GM23338 (cell line): ENCODE results near the gene VTCN1. TPM values are rescaled to one million over a fixed set of nuclear protein-coding genes. Genes with fewer than 3 reads are reported as not detected.

Experiments
- ATAC-seq: fragments of 200-7000 bp; cut with Tn5 transposase; 3 replicates; pipeline ENCODE4 v1.9.1; 2020
- DNase-seq: peaks from one replicate; pipeline ENCODE4 v3.0.0-alpha.2; 2015; ENCODE audit warnings: low spot score
- H2AFZ ChIP-seq: fragments of 200-600 bp; sonication (generic); 2 replicates; pipeline ENCODE4 v1.8.0; 2016; ENCODE audit warnings: antibody characterized with exemption, mild to moderate bottlenecking, moderate library complexity
- H3F3A ChIP-seq: fragments of 200-600 bp; sonication (generic); replicated peaks from 2 replicates; pipeline ENCODE4 v1.8.0; 2017; ENCODE audit warnings: antibody characterized with exemption, mixed run types, low read depth
- H3K27ac ChIP-seq: fragments of 200-600 bp; sonication (generic); 2 replicates; pipeline ENCODE4 v1.6.1; 2016; ENCODE audit warnings: low read depth
- H3K27me3 ChIP-seq: fragments of 200-600 bp; sonication (generic); 2 replicates; pipeline ENCODE4 v1.8.0; 2016; ENCODE audit warnings: mild to moderate bottlenecking, mixed run types, moderate library complexity; ENCODE audit not compliant: insufficient read depth
- H3K36me3 ChIP-seq: fragments of 200-600 bp; sonication (generic); 2 replicates; pipeline ENCODE4 v1.8.0; 2016; ENCODE audit warnings: mild to moderate bottlenecking; ENCODE audit not compliant: insufficient read depth
- H3K4me1 ChIP-seq: fragments of 200-600 bp; sonication (generic); 2 replicates; pipeline ENCODE4 v1.8.0; 2016; ENCODE audit warnings: mild to moderate bottlenecking, moderate library complexity; ENCODE audit not compliant: insufficient read depth
- H3K4me2 ChIP-seq: fragments of 200-600 bp; sonication (generic); 2 replicates; pipeline ENCODE4 v1.7.1; 2017; ENCODE audit warnings: mixed run types
- H3K4me3 ChIP-seq: fragments of 200-600 bp; sonication (generic); 2 replicates; pipeline ENCODE4 v1.6.1; 2016; ENCODE audit warnings: mixed run types
- H3K79me2 ChIP-seq: fragments of 200-600 bp; sonication (generic); replicated peaks from 2 replicates; pipeline ENCODE4 v1.8.0; 2017; ENCODE audit warnings: mild to moderate bottlenecking; ENCODE audit not compliant: insufficient read depth
- H3K9me2 ChIP-seq: fragments of 200-600 bp; sonication (generic); 2 replicates; pipeline ENCODE4 v1.8.0; 2017; ENCODE audit not compliant: insufficient read depth
- H4K20me1 ChIP-seq: fragments of 200-600 bp; sonication (generic); replicated peaks from 2 replicates; pipeline ENCODE4 v1.8.0; 2017; ENCODE audit warnings: mild to moderate bottlenecking; ENCODE audit not compliant: insufficient read depth
- H3K27ac Mint-ChIP-seq: 2 replicates; pipeline ENCODE4 v1.8.0; 2020; ENCODE audit warnings: inconsistent platforms, mild to moderate bottlenecking, moderate library complexity, mixed read lengths
- H3K27me3 Mint-ChIP-seq: 3 replicates; pipeline ENCODE4 v1.8.0; 2022; ENCODE audit warnings: low read depth, mild to moderate bottlenecking, moderate library complexity, mixed read lengths, inconsistent platforms; ENCODE audit not compliant: insufficient read depth, poor library complexity
- H3K36me3 Mint-ChIP-seq: 3 replicates; pipeline ENCODE4 v1.8.0; 2021; ENCODE audit warnings: low read depth, mild to moderate bottlenecking, inconsistent platforms, moderate library complexity, mixed read lengths
- H3K4me1 Mint-ChIP-seq: 3 replicates; pipeline ENCODE4 v1.8.0; 2020; ENCODE audit warnings: mild to moderate bottlenecking, inconsistent platforms, mixed read lengths
- H3K4me3 Mint-ChIP-seq: 3 replicates; pipeline ENCODE4 v1.8.0; 2021; ENCODE audit warnings: moderate library complexity, mild to moderate bottlenecking, inconsistent platforms, mixed read lengths
- H3K9me3 Mint-ChIP-seq: 3 replicates; pipeline ENCODE4 v1.8.0; 2020; ENCODE audit warnings: moderate library complexity, mild to moderate bottlenecking, inconsistent platforms, mixed read lengths
- CREB1 ChIP-seq: fragments of 250-450 bp; sonication (Bioruptor Pico); IDR thresholded peaks from 2 replicates; pipeline ENCODE4 v1.5.0; 2020; ENCODE audit warnings: low read depth, mild to moderate bottlenecking, moderate library complexity
- CTCF ChIP-seq, 2 experiments: fragments of 200-600 bp in 1 of 2; sonication (generic) in 1 of 2; conservative IDR thresholded peaks; 2 replicates each; pipeline versions ENCODE4 v1.5.1 to v1.6.1; 2016 to 2017; ENCODE audit warnings: antibody characterized with exemption in 2 of 2, low read depth in 2 of 2, mild to moderate bottlenecking in 2 of 2, moderate library complexity in 1 of 2
- EZH2 ChIP-seq: fragments of 200-600 bp; sonication (generic); IDR thresholded peaks from one replicate; pipeline ENCODE4 v1.8.0; 2017; ENCODE audit warnings: antibody characterized with exemption, mild to moderate bottlenecking, low read depth; ENCODE audit not compliant: unreplicated experiment
- EZH2phosphoT487 ChIP-seq: fragments of 200-600 bp; sonication (generic); IDR thresholded peaks from one replicate; pipeline ENCODE4 v1.8.1; 2018; ENCODE audit warnings: antibody characterized with exemption; ENCODE audit not compliant: unreplicated experiment
- JUNB ChIP-seq: IDR thresholded peaks from one replicate; pipeline ENCODE4 v1.6.1; 2016; ENCODE audit warnings: antibody characterized with exemption; ENCODE audit not compliant: unreplicated experiment
- NANOG ChIP-seq: IDR thresholded peaks from 2 replicates; pipeline ENCODE4 v1.6.1; 2016; ENCODE audit warnings: antibody characterized with exemption, borderline replicate concordance
- POLR2AphosphoS5 ChIP-seq: IDR thresholded peaks from 2 replicates; pipeline ENCODE4 v1.6.1; 2016; ENCODE audit warnings: antibody characterized with exemption, low read depth
- STAT1 ChIP-seq: IDR thresholded peaks from one replicate; pipeline ENCODE4 v1.6.1; 2016; ENCODE audit warnings: antibody characterized with exemption; ENCODE audit not compliant: unreplicated experiment
- ZNF114 ChIP-seq: fragments of 250-450 bp; sonication (Bioruptor Pico); IDR thresholded peaks from 2 replicates; pipeline ENCODE4 v1.5.0; 2020; ENCODE audit warnings: mild to moderate bottlenecking, moderate library complexity
- ZNF331 ChIP-seq: fragments of 250-450 bp; sonication (Bioruptor Pico); IDR thresholded peaks from 2 replicates; pipeline ENCODE4 v1.5.0; 2020; ENCODE audit warnings: low read depth, mild to moderate bottlenecking, moderate library complexity
- polyA plus RNA-seq: library from polyadenylated mRNA; unstranded; fragments of >200 nt; fragmentation: Nextera tagmentation; extraction: Ambion mirVana; gene quantifications from 2 replicates; pipeline ENCODE4 v1.2.1, GENCODE V29; 2016
- total RNA-seq: library from RNA; depleted of rRNA; stranded (reverse); fragments of >200 nt; shearing (Covaris generic); gene quantifications from 2 replicates; pipeline ENCODE4 v1.2.3, GENCODE V29; 2014
- TF ChIP-seq, protein P1 (sequence below): IDR thresholded peaks from 2 replicates; pipeline ENCODE4 v1.6.1; 2016; ENCODE audit warnings: antibody characterized with exemption
- TF ChIP-seq, protein P2 (sequence below): IDR thresholded peaks from one replicate; pipeline ENCODE4 v1.6.1; 2018; ENCODE audit warnings: antibody characterized with exemption; ENCODE audit not compliant: unreplicated experiment
- TF ChIP-seq, protein P3 (sequence below): fragments of 250-450 bp; sonication (Bioruptor Pico); IDR thresholded peaks from 2 replicates; pipeline ENCODE4 v1.5.0; 2020; ENCODE audit warnings: mild to moderate bottlenecking, moderate library complexity

The VTCN1 gene
- total and polyA plus RNA-seq, 2 experiments from 2014 or later = not detected

DNA sequence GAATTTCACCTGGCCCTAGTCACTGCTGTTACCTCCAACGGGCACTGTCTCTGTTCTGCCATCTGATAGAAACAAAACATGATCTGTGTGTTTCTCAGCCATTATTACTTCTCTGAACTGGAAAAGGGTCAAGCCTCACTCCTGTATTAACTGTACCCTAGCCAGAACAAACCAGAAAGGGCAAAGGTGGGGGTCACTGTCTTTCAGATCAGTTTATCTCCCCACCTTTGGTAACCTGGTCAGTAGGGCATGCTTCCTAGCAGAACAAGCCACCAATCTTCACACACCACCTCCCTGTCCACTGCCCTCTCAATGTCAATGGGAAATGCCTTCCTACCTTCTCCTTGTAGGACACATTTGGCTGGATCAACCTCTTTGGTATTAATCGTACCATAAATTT, 93.0 kb downstream of the VTCN1 start (continued):
- TF ChIP-seq JUNB = no peak

- H3K27ac Mint-ChIP-seq = no peak overlapping the region
- H3K4me3 Mint-ChIP-seq = no peak overlapping the region
- H3K9me3 Mint-ChIP-seq = no peaks in the 10 kb centered on the region
- peaks cover 4% of the 10 kb centered on the region; the same call in 1 of the 2 replicates for H3K79me2 ChIP-seq
- DNase-seq (no peak), ATAC-seq (no peak)
- no peak overlapping the region for H2AFZ ChIP-seq
- no peaks in the 10 kb centered on the region for H3K27me3 ChIP-seq
- peaks cover 15% of the 10 kb centered on the region for H3K4me1 Mint-ChIP-seq
- no peak for TF ChIP-seq ZNF331
- TF ChIP-seq EZH2phosphoT487 = no peak
- TF ChIP-seq POLR2AphosphoS5 = no peak
- TF ChIP-seq CTCF (conservative IDR thresholded peaks at IDR 0.05; ENCODE audit: low read depth in 2 of 2) = no peak
- TF ChIP-seq, protein P1, sequence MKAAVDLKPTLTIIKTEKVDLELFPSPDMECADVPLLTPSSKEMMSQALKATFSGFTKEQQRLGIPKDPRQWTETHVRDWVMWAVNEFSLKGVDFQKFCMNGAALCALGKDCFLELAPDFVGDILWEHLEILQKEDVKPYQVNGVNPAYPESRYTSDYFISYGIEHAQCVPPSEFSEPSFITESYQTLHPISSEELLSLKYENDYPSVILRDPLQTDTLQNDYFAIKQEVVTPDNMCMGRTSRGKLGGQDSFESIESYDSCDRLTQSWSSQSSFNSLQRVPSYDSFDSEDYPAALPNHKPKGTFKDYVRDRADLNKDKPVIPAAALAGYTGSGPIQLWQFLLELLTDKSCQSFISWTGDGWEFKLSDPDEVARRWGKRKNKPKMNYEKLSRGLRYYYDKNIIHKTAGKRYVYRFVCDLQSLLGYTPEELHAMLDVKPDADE = no peak
- TF ChIP-seq STAT1 = no peak
- no peak for TF ChIP-seq NANOG
- no peak for TF ChIP-seq JUNB
- TF ChIP-seq EZH2 = no peak
- no peak for TF ChIP-seq ZNF114 (CRISPR knock-in tag)
- TF ChIP-seq, protein P2, sequence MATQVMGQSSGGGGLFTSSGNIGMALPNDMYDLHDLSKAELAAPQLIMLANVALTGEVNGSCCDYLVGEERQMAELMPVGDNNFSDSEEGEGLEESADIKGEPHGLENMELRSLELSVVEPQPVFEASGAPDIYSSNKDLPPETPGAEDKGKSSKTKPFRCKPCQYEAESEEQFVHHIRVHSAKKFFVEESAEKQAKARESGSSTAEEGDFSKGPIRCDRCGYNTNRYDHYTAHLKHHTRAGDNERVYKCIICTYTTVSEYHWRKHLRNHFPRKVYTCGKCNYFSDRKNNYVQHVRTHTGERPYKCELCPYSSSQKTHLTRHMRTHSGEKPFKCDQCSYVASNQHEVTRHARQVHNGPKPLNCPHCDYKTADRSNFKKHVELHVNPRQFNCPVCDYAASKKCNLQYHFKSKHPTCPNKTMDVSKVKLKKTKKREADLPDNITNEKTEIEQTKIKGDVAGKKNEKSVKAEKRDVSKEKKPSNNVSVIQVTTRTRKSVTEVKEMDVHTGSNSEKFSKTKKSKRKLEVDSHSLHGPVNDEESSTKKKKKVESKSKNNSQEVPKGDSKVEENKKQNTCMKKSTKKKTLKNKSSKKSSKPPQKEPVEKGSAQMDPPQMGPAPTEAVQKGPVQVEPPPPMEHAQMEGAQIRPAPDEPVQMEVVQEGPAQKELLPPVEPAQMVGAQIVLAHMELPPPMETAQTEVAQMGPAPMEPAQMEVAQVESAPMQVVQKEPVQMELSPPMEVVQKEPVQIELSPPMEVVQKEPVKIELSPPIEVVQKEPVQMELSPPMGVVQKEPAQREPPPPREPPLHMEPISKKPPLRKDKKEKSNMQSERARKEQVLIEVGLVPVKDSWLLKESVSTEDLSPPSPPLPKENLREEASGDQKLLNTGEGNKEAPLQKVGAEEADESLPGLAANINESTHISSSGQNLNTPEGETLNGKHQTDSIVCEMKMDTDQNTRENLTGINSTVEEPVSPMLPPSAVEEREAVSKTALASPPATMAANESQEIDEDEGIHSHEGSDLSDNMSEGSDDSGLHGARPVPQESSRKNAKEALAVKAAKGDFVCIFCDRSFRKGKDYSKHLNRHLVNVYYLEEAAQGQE = no peak
- no peak for TF ChIP-seq CREB1 (CRISPR knock-in tag)
- TF ChIP-seq, protein P3, sequence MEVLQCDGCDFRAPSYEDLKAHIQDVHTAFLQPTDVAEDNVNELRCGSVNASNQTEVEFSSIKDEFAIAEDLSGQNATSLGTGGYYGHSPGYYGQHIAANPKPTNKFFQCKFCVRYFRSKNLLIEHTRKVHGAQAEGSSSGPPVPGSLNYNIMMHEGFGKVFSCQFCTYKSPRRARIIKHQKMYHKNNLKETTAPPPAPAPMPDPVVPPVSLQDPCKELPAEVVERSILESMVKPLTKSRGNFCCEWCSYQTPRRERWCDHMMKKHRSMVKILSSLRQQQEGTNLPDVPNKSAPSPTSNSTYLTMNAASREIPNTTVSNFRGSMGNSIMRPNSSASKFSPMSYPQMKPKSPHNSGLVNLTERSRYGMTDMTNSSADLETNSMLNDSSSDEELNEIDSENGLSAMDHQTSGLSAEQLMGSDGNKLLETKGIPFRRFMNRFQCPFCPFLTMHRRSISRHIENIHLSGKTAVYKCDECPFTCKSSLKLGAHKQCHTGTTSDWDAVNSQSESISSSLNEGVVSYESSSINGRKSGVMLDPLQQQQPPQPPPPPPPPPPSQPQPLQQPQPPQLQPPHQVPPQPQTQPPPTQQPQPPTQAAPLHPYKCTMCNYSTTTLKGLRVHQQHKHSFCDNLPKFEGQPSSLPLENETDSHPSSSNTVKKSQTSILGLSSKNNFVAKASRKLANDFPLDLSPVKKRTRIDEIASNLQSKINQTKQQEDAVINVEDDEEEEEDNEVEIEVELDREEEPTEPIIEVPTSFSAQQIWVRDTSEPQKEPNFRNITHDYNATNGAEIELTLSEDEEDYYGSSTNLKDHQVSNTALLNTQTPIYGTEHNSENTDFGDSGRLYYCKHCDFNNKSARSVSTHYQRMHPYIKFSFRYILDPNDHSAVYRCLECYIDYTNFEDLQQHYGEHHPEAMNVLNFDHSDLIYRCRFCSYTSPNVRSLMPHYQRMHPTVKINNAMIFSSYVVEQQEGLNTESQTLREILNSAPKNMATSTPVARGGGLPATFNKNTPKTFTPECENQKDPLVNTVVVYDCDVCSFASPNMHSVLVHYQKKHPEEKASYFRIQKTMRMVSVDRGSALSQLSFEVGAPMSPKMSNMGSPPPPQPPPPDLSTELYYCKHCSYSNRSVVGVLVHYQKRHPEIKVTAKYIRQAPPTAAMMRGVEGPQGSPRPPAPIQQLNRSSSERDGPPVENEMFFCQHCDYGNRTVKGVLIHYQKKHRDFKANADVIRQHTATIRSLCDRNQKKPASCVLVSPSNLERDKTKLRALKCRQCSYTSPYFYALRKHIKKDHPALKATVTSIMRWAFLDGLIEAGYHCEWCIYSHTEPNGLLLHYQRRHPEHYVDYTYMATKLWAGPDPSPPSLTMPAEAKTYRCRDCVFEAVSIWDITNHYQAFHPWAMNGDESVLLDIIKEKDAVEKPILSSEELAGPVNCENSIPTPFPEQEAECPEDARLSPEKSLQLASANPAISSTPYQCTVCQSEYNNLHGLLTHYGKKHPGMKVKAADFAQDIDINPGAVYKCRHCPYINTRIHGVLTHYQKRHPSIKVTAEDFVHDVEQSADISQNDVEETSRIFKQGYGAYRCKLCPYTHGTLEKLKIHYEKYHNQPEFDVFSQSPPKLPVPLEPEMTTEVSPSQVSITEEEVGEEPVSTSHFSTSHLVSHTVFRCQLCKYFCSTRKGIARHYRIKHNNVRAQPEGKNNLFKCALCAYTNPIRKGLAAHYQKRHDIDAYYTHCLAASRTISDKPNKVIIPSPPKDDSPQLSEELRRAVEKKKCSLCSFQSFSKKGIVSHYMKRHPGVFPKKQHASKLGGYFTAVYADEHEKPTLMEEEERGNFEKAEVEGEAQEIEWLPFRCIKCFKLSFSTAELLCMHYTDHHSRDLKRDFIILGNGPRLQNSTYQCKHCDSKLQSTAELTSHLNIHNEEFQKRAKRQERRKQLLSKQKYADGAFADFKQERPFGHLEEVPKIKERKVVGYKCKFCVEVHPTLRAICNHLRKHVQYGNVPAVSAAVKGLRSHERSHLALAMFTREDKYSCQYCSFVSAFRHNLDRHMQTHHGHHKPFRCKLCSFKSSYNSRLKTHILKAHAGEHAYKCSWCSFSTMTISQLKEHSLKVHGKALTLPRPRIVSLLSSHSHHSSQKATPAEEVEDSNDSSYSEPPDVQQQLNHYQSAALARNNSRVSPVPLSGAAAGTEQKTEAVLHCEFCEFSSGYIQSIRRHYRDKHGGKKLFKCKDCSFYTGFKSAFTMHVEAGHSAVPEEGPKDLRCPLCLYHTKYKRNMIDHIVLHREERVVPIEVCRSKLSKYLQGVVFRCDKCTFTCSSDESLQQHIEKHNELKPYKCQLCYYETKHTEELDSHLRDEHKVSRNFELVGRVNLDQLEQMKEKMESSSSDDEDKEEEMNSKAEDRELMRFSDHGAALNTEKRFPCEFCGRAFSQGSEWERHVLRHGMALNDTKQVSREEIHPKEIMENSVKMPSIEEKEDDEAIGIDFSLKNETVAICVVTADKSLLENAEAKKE = no peak
- H3K36me3 Mint-ChIP-seq = peaks cover 43% of the 10 kb centered on the region
- no peaks in the 10 kb centered on the region for H3K9me2 ChIP-seq
- H3K27me3 Mint-ChIP-seq = peaks cover 13% of the 10 kb centered on the region
- no peak overlapping the region for H3K4me2 ChIP-seq
- no peak overlapping the region for H3K27ac ChIP-seq
- 0 out of 2 replicates have a peak, but pooled peaks cover 3% of the 10 kb centered on the region for H3F3A ChIP-seq
- peaks cover 17% of the 10 kb centered on the region for H3K36me3 ChIP-seq
- no peaks in the 10 kb centered on the region for H4K20me1 ChIP-seq
- peaks cover 11% of the 10 kb centered on the region for H3K4me1 ChIP-seq
- H3K4me3 ChIP-seq = no peak overlapping the region
Observed at GRCh38 chr1:117116784-117117130, 94.0 kb downstream of the VTCN1 start.
